ENCODE data around the gene HNRNPA1L2. TPM values are rescaled to one million over a fixed set of nuclear protein-coding genes. Genes with fewer than 3 reads are reported as not detected.

HNRNPA1L2 gene
- total and polyA plus RNA-seq, 9 of the 15 experiments (the other 6 are each of a cell fraction or from before 2014, with no cell fraction given): 3.7 to 10.8 (median 6.8) TPM

DNA sequence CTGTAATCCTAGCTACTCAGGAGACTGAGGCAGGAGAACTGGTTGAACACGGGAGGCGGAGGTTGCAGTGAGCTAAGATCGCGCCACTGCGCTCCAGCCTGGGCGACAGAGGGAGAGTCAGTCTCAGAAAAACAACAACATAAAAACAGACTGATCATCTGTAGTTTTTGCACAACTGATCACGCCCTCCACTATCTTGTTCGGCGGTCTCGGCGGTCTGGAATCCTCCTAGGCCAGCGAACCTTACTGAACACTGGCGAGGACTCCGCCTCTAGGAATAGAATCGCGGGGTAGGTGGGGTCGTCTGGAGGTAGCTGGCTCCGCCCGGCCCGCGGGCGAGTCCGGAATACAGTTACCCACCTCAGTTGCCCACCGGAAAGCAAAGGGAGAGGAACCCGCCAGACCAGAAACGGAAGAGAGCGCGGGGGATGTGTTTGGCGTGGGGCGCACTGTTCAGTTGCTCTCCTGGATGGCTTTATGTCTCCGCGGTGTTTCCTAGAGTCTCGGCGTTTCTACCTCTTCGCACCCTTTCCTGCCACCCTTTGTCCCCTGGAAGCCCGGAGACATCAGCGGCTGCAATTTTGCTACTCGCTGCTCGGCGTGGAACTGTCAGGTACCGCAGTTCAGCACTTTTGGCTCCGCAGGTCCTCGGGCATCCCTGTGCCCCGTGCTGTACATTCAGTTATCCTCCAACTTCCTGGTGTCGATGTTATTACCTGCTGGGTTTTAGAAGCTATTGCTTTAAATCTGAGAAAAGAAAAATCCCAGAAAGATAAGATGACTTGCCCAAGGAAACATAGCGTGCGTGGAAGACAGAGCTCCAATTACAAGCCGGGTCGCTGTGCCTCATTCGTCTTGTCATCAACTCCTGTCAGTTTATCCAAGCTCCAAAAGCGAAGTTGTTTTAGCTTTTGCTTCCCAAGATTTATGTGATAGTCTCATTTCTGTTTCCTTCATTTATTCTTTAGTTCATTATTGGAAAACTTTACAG, 24.9 kb upstream of the HNRNPA1L2 start (continued):
- TF ChIP-seq NELFE (IDR thresholded peaks at IDR 0.05; ENCODE audit: insufficient read depth, insufficient read length) (no peak), JUND (IDR thresholded peaks at IDR 0.05; ENCODE audit: borderline replicate concordance, low read depth, low read length) (peak; percentile 41; the same call in 1 of the 2 replicates), JUND (tag; IDR thresholded peaks at IDR 0.05; ENCODE audit: borderline replicate concordance, low read depth, low read length) (no peak), C11orf30 (IDR thresholded peaks at IDR 0.05; ENCODE audit: low read depth) (peak; percentile 91), ARID1B (IDR thresholded peaks at IDR 0.05) (0 out of 2 replicates have a peak, but pooled peaks have one; percentile 14), TBP (optimal IDR thresholded peaks at IDR 0.05; ENCODE audit: low read depth, low read length) (peak; percentile 72), ARID2 (IDR thresholded peaks at IDR 0.05) (no peak), SIN3B (IDR thresholded peaks at IDR 0.05; ENCODE audit: low read depth) (peak; percentile 84), CHD1 (IDR thresholded peaks at IDR 0.05; ENCODE audit: low read length) (no peak), MYC (IDR thresholded peaks at IDR 0.05; ENCODE audit: low read depth, low read length) (peak; percentile 54), MYC (CRISPR knock-in tag; IDR thresholded peaks at IDR 0.05; ENCODE audit: borderline replicate concordance, low read depth) (no peak), U2AF2 (optimal IDR thresholded peaks at IDR 0.05; ENCODE audit: low read depth, low read length) (no peak), ELF4 (CRISPR knock-in tag; IDR thresholded peaks at IDR 0.05) (no peak), ZNF384 (IDR thresholded peaks at IDR 0.05; ENCODE audit: low read depth, low read length) (no peak; the same call in 1 of the 2 replicates), PHF8 (IDR thresholded peaks at IDR 0.05; ENCODE audit: borderline replicate concordance, low read length) (peak; percentile 71; the same call in 1 of the 2 replicates), RBM17 (IDR thresholded peaks at IDR 0.05; ENCODE audit: borderline replicate concordance, low read depth, low read length) (no peak), BRCA1 (IDR thresholded peaks at IDR 0.05) (no peak), BRCA1 (CRISPR knock-in tag; IDR thresholded peaks at IDR 0.05) (no peak), CBX8 (IDR thresholded peaks at IDR 0.05; ENCODE audit: borderline replicate concordance, extremely low read depth, low read depth, low read length, poor library complexity, severe bottlenecking) (no peak)
- TF ChIP-seq, protein P1, sequence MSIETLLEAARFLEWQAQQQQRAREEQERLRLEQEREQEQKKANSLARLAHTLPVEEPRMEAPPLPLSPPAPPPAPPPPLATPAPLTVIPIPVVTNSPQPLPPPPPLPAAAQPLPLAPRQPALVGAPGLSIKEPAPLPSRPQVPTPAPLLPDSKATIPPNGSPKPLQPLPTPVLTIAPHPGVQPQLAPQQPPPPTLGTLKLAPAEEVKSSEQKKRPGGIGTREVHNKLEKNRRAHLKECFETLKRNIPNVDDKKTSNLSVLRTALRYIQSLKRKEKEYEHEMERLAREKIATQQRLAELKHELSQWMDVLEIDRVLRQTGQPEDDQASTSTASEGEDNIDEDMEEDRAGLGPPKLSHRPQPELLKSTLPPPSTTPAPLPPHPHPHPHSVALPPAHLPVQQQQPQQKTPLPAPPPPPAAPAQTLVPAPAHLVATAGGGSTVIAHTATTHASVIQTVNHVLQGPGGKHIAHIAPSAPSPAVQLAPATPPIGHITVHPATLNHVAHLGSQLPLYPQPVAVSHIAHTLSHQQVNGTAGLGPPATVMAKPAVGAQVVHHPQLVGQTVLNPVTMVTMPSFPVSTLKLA (conservative IDR thresholded peaks at IDR 0.05): peak; percentile 20 to 53; a peak in 2 of 4 replicates
- TF ChIP-seq, protein P2, sequence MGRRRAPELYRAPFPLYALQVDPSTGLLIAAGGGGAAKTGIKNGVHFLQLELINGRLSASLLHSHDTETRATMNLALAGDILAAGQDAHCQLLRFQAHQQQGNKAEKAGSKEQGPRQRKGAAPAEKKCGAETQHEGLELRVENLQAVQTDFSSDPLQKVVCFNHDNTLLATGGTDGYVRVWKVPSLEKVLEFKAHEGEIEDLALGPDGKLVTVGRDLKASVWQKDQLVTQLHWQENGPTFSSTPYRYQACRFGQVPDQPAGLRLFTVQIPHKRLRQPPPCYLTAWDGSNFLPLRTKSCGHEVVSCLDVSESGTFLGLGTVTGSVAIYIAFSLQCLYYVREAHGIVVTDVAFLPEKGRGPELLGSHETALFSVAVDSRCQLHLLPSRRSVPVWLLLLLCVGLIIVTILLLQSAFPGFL (CRISPR knock-in tag; IDR thresholded peaks at IDR 0.05): no peak
- TF ChIP-seq, protein P3, sequence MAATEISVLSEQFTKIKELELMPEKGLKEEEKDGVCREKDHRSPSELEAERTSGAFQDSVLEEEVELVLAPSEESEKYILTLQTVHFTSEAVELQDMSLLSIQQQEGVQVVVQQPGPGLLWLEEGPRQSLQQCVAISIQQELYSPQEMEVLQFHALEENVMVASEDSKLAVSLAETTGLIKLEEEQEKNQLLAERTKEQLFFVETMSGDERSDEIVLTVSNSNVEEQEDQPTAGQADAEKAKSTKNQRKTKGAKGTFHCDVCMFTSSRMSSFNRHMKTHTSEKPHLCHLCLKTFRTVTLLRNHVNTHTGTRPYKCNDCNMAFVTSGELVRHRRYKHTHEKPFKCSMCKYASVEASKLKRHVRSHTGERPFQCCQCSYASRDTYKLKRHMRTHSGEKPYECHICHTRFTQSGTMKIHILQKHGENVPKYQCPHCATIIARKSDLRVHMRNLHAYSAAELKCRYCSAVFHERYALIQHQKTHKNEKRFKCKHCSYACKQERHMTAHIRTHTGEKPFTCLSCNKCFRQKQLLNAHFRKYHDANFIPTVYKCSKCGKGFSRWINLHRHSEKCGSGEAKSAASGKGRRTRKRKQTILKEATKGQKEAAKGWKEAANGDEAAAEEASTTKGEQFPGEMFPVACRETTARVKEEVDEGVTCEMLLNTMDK (IDR thresholded peaks at IDR 0.05; ENCODE audit: borderline replicate concordance, insufficient read depth, low read depth, low read length, poor library complexity, severe bottlenecking): no peak
